ENCODE measurements around the gene ALKBH1.

Gene ALKBH1

GRCh38 chr14:77691259-77691658 lies 16.6 kb downstream of the ALKBH1 start:
- DNase-seq (ENCODE audit: extremely low spot score) = no peak
- ChIA-PET CTCF (no interaction called here), POLR2A (no interaction called here)
- TF ChIP-seq FOXM1 (IDR thresholded peaks at IDR 0.05; ENCODE audit: borderline replicate concordance) (no peak), ARNT (IDR thresholded peaks at IDR 0.05) (no peak), PKNOX1 (IDR thresholded peaks at IDR 0.05) (no peak), FOXK2 (IDR thresholded peaks at IDR 0.05) (no peak), NFRKB (IDR thresholded peaks at IDR 0.05) (no peak), SUZ12 (IDR thresholded peaks at IDR 0.05) (no peak)

GRCh38 chr14:77682158-77682553 lies 25.7 kb downstream of the ALKBH1 start:
- ChIA-PET CTCF (no interaction called here), POLR2A (no interaction called here)
- TF ChIP-seq ELF4 (IDR thresholded peaks at IDR 0.05) = no peak
- no peak for TF ChIP-seq SP1 (IDR thresholded peaks at IDR 0.05)
- no peak for TF ChIP-seq HDGF (IDR thresholded peaks at IDR 0.05; ENCODE audit: borderline replicate concordance)
- no peak for TF ChIP-seq BHLHE40 (IDR thresholded peaks at IDR 0.05; ENCODE audit: borderline replicate concordance)
- no peak for TF ChIP-seq LEF1 (IDR thresholded peaks at IDR 0.05; ENCODE audit: borderline replicate concordance)
- TF ChIP-seq ARNT (IDR thresholded peaks at IDR 0.05) = no peak
- TF ChIP-seq ZNF384 (IDR thresholded peaks at IDR 0.05) = no peak
- no peak for TF ChIP-seq FOXK2 (IDR thresholded peaks at IDR 0.05)
- TF ChIP-seq TARDBP (IDR thresholded peaks at IDR 0.05) = no peak
- TF ChIP-seq NFRKB (IDR thresholded peaks at IDR 0.05) = no peak
- TF ChIP-seq SUZ12 (IDR thresholded peaks at IDR 0.05) = no peak
- TF ChIP-seq L3MBTL2 (conservative IDR thresholded peaks at IDR 0.05) = no peak
- TF ChIP-seq CTBP1 (IDR thresholded peaks at IDR 0.05; ENCODE audit: borderline replicate concordance) = no peak
- TF ChIP-seq FOXA1 (IDR thresholded peaks at IDR 0.05) = no peak
- no peak for TF ChIP-seq PKNOX1 (IDR thresholded peaks at IDR 0.05)
- DNase-seq (ENCODE audit: extremely low spot score) = no peak

GRCh38 chr14:77681196-77682157 lies 26.3 kb downstream of the ALKBH1 start:
- POLR2A ChIA-PET = no interaction called here
- CTCF ChIA-PET = no interaction called here

DNA sequence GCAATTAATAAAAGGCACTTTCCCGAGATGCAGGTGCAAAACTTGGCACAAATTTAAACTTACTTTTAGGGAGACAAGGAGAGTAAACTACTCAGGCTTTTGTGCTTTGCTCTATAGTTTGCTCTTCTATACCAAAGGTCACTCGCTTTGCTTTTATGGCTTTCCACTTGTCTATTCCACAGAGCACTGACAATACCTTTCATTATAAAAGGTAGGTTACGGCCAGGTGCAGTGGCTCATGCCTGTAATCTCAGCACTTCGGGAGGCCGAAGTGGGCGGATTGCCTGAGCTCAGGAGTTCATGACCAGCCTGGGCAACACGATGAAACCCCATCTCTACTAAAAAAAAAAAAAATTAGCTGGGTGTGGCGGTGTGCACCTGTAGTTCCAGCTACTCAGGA lies 32.9 kb downstream of the ALKBH1 start:
- POLR2A ChIA-PET = no interaction called here
- CTCF ChIA-PET = no interaction called here
- no peak for TF ChIP-seq FOXM1 (IDR thresholded peaks at IDR 0.05; ENCODE audit: borderline replicate concordance)
- TF ChIP-seq ELF4 (IDR thresholded peaks at IDR 0.05) = no peak
- TF ChIP-seq CTBP1 (IDR thresholded peaks at IDR 0.05; ENCODE audit: borderline replicate concordance) = no peak
- no peak for TF ChIP-seq FOXK2 (IDR thresholded peaks at IDR 0.05)
- TF ChIP-seq SP1 (IDR thresholded peaks at IDR 0.05) = no peak
- TF ChIP-seq HDGF (IDR thresholded peaks at IDR 0.05; ENCODE audit: borderline replicate concordance) = no peak
- no peak for TF ChIP-seq SUZ12 (IDR thresholded peaks at IDR 0.05)
- TF ChIP-seq LEF1 (IDR thresholded peaks at IDR 0.05; ENCODE audit: borderline replicate concordance) = no peak
- TF ChIP-seq FOXA1 (IDR thresholded peaks at IDR 0.05) = no peak
- TF ChIP-seq ZNF384 (IDR thresholded peaks at IDR 0.05) = no peak
- no peak for TF ChIP-seq ARNT (IDR thresholded peaks at IDR 0.05)
- TF ChIP-seq TARDBP (IDR thresholded peaks at IDR 0.05) = no peak
- TF ChIP-seq PKNOX1 (IDR thresholded peaks at IDR 0.05) = no peak
- no peak for TF ChIP-seq L3MBTL2 (conservative IDR thresholded peaks at IDR 0.05)
- no peak for TF ChIP-seq NFRKB (IDR thresholded peaks at IDR 0.05)
- TF ChIP-seq BHLHE40 (IDR thresholded peaks at IDR 0.05; ENCODE audit: borderline replicate concordance) = no peak
- no peak for DNase-seq (ENCODE audit: extremely low spot score)

More at GRCh38 chr14:77681196-77682157, 26.3 kb downstream of the ALKBH1 start:
- TF ChIP-seq NFRKB (IDR thresholded peaks at IDR 0.05) = no peak
- no peak for DNase-seq (ENCODE audit: extremely low spot score)

- ChIA-PET CTCF (no interaction called here), POLR2A (no interaction called here)
- TF ChIP-seq ELF4 (IDR thresholded peaks at IDR 0.05) = no peak
- no peak for TF ChIP-seq FOXM1 (IDR thresholded peaks at IDR 0.05; ENCODE audit: borderline replicate concordance)
- DNase-seq (ENCODE audit: extremely low spot score) = no peak
Observed at GRCh38 chr14:77673193-77673592, 34.6 kb downstream of the ALKBH1 start.

GRCh38 chr14:77667331-77667730 lies 40.5 kb downstream of the ALKBH1 start:
- CTCF ChIA-PET = no interaction called here
- TF ChIP-seq HDGF (IDR thresholded peaks at IDR 0.05; ENCODE audit: borderline replicate concordance) (no peak), ZNF384 (IDR thresholded peaks at IDR 0.05) (no peak), SUZ12 (IDR thresholded peaks at IDR 0.05) (no peak), ELF4 (IDR thresholded peaks at IDR 0.05) (no peak), SP1 (IDR thresholded peaks at IDR 0.05) (no peak), CTBP1 (IDR thresholded peaks at IDR 0.05; ENCODE audit: borderline replicate concordance) (no peak), BHLHE40 (IDR thresholded peaks at IDR 0.05; ENCODE audit: borderline replicate concordance) (no peak), L3MBTL2 (conservative IDR thresholded peaks at IDR 0.05) (no peak), LEF1 (IDR thresholded peaks at IDR 0.05; ENCODE audit: borderline replicate concordance) (no peak), FOXA1 (IDR thresholded peaks at IDR 0.05) (no peak), NFRKB (IDR thresholded peaks at IDR 0.05) (no peak), FOXM1 (IDR thresholded peaks at IDR 0.05; ENCODE audit: borderline replicate concordance) (no peak)
- POLR2A ChIA-PET = no interaction called here
- DNase-seq (ENCODE audit: extremely low spot score) = no peak

Measured in HEK293T (cell line).